Activated CD8-positive, alpha-beta memory T cell treated with anti-CD3 and anti-CD28 coated beads, Interleukin-2, amount 10 ng/mL, durations not matched to agents 7 days and 5 days (primary cell): Measurements from ENCODE around the gene HDGFL1. TPM values are rescaled to one million over a fixed set of nuclear protein-coding genes. Genes with fewer than 3 reads are reported as not detected.

Source experiments
- ATAC-seq: fragments of 150-1000 bp; cut with Tn5 transposase; one replicate; pipeline ENCODE4 v1.10.0; 2021; ENCODE audit warnings: moderate library complexity
- CTCF ChIA-PET: fragments of 350-600 bp; sonication (Branson Sonifier 250); formaldehyde crosslinking; loops from one replicate; lab custom pipeline; 2021; ENCODE audit warnings: antibody characterized with exemption; lab: Charles Lee
- DNase-seq: peaks from one replicate; pipeline ENCODE4 v3.0.0-alpha.2; 2020
- H3K27ac Mint-ChIP-seq: one replicate; pipeline ENCODE4 v1.8.0; 2021; ENCODE audit warnings: mild to moderate bottlenecking, mixed read lengths
- H3K27me3 Mint-ChIP-seq: one replicate; pipeline ENCODE4 v1.8.0; 2021; ENCODE audit warnings: mixed read lengths
- H3K36me3 Mint-ChIP-seq: one replicate; pipeline ENCODE4 v1.8.0; 2021; ENCODE audit warnings: mild to moderate bottlenecking, mixed read lengths
- H3K4me1 Mint-ChIP-seq: one replicate; pipeline ENCODE4 v1.8.0; 2021; ENCODE audit warnings: mixed read lengths
- H3K4me3 Mint-ChIP-seq: one replicate; pipeline ENCODE4 v1.8.0; 2021; ENCODE audit warnings: mild to moderate bottlenecking, moderate library complexity, mixed read lengths
- H3K9me3 Mint-ChIP-seq: one replicate; pipeline ENCODE4 v1.8.0; 2022; ENCODE audit warnings: low read depth, mixed read lengths
- total RNA-seq, 2 experiments: library from RNA; stranded (reverse); gene quantifications; one replicate each; pipeline ENCODE4 v1.2.3, GENCODE V29; 2021

Gene HDGFL1
- total RNA-seq, 2 experiments from 2014 or later, result not detected

GRCh38 chr6:22610127-22610526 lies 40.8 kb downstream of the HDGFL1 start:
- CTCF ChIA-PET, result no interaction called here
- Mint-ChIP-seq H3K27me3 (no peaks in the 10 kb centered on the region), H3K4me1 (no peaks in the 10 kb centered on the region), H3K4me3 (no peak overlapping the region), H3K36me3 (no peaks in the 10 kb centered on the region), H3K27ac (no peak overlapping the region), H3K9me3 (peaks cover 4% of the 10 kb centered on the region)
- DNase-seq (no peak), ATAC-seq (no peak)

- Mint-ChIP-seq H3K27me3 (no peaks in the 10 kb centered on the region), H3K4me1 (no peaks in the 10 kb centered on the region), H3K4me3 (no peak overlapping the region), H3K36me3 (no peaks in the 10 kb centered on the region), H3K9me3 (peaks cover 4% of the 10 kb centered on the region), H3K27ac (no peak overlapping the region)
- DNase-seq, result no peak
- CTCF ChIA-PET, result no interaction called here
- no peak for ATAC-seq
Measured at GRCh38 chr6:22612236-22612635, 42.9 kb downstream of the HDGFL1 start.

DNA sequence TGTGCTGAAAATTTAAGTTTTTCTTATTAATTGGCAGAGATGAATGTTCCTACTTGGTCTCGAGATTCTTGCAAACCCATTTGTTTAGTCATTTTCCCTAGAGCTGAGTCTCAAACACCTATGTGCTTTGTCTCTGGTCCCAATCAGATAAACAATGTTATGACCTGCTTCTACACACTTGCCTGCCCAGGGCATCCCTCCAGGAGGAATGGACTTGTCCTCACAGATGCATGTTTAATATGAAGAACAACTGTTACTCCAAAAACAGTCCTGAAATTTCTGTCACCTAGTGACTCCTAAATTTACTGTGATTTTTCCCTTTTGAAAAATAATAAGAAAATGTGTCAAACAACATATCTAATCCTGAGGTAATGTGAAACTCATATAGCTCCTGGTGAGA lies 43.7 kb downstream of the HDGFL1 start:
- Mint-ChIP-seq H3K9me3 (peaks cover 4% of the 10 kb centered on the region), H3K27me3 (no peaks in the 10 kb centered on the region), H3K4me3 (no peak overlapping the region), H3K36me3 (no peaks in the 10 kb centered on the region), H3K27ac (no peak overlapping the region), H3K4me1 (no peaks in the 10 kb centered on the region)
- DNase-seq (no peak), ATAC-seq (no peak)
- CTCF ChIA-PET, result no interaction called here

DNA sequence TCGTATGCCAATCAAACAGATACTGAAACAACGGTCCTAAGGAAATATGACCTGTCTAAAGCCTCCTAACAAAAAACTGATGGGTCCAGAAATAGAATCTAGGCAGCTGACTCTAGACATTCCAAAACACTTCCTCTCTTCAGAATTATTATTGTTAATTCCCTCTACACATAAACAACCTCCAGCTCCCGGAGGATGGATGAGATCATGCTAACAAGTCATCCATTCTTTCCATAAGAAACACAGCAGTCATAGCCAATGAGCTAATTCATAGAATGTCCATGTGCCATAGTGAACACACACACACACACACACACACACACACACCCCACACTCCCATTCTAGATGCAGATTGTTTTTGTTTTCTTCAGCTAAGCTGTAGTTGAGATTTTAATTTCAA lies 44.3 kb downstream of the HDGFL1 start:
- Mint-ChIP-seq H3K4me3 (no peak overlapping the region), H3K27ac (no peak overlapping the region), H3K36me3 (no peaks in the 10 kb centered on the region), H3K4me1 (no peaks in the 10 kb centered on the region), H3K27me3 (no peaks in the 10 kb centered on the region), H3K9me3 (peaks cover 4% of the 10 kb centered on the region)
- ATAC-seq, result no peak
- DNase-seq, result no peak
- CTCF ChIA-PET, result no interaction called here

GRCh38 chr6:22614547-22614946 lies 45.2 kb downstream of the HDGFL1 start:
- Mint-ChIP-seq H3K36me3 (no peaks in the 10 kb centered on the region), H3K9me3 (peaks cover 4% of the 10 kb centered on the region), H3K4me3 (no peak overlapping the region), H3K27ac (no peak overlapping the region), H3K4me1 (no peaks in the 10 kb centered on the region), H3K27me3 (no peaks in the 10 kb centered on the region)
- CTCF ChIA-PET, result no interaction called here
- DNase-seq (no peak), ATAC-seq (no peak)

DNA sequence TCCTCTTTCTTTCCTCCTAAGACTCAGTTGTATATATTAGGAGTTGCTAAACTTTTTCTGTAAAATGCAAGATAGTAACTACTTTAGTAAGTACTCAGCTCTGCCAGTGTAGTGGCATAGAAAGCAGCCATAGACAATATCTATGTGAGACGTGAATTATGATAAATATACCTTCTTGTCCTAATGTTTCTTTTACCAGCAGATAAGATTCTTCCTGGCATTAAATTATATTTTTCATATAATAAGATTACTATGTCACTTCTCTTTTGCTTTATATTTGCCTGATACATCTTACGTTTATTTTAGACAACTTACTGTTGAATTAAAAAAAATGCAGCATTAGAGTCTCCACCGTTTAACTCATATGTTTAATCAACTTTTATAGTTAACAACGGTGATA lies 51.7 kb downstream of the HDGFL1 start:
- H3K9me3 Mint-ChIP-seq, result no peaks in the 10 kb centered on the region
- no peak for DNase-seq
- CTCF ChIA-PET, result no interaction called here
- no peak for ATAC-seq
- H3K27me3 Mint-ChIP-seq, result no peaks in the 10 kb centered on the region
- no peaks in the 10 kb centered on the region for H3K4me1 Mint-ChIP-seq
- H3K36me3 Mint-ChIP-seq, result no peaks in the 10 kb centered on the region
- no peak overlapping the region for H3K4me3 Mint-ChIP-seq
- no peak overlapping the region for H3K27ac Mint-ChIP-seq
